ENCODE results near the gene TUFM.
"Not testable (repeated sequence)": the region's sequence is repeated elsewhere in the genome, so short reads cannot be mapped to it uniquely, and the experiment has no call there.

The TUFM gene

GRCh38 chr16:28846080-28846932 is at the start of gene TUFM:
Gene TUFM (minus strand): TSS chr16:28846348. CDS start chr16:28846269, 79 bp downstream.
- DNase-seq, result peak; percentile 100

- no peak for DNase-seq
These were observed 49.5 kb upstream of the TUFM start for GRCh38 chr16:28895609-28896008.

- no peak for DNase-seq
These were observed 47.1 kb upstream of the TUFM start for GRCh38 chr16:28893291-28893690.

- DNase-seq, result no peak
These were observed 46.1 kb upstream of the TUFM start for GRCh38 chr16:28891964-28892890.

- DNase-seq, result not testable (repeated sequence)
These were observed 44.2 kb upstream of the TUFM start for GRCh38 chr16:28890355-28890754.

GRCh38 chr16:28886945-28887344 is 40.8 kb upstream of the TUFM start:
- DNase-seq, result no peak

- DNase-seq, result no peak
These were observed 37.9 kb upstream of the TUFM start for GRCh38 chr16:28884045-28884444.

GRCh38 chr16:28883221-28883996 is 37.3 kb upstream of the TUFM start:
- no peak for DNase-seq

GRCh38 chr16:28882551-28883160 is 36.5 kb upstream of the TUFM start:
- DNase-seq, result no peak

- DNase-seq, result not testable (repeated sequence)
These were observed 35.4 kb upstream of the TUFM start for GRCh38 chr16:28881565-28881964.

GRCh38 chr16:28880955-28881354 is 34.8 kb upstream of the TUFM start:
- no peak for DNase-seq

GRCh38 chr16:28880589-28880915 is 34.4 kb upstream of the TUFM start:
- no peak for DNase-seq

GRCh38 chr16:28879841-28880588 is 33.9 kb upstream of the TUFM start:
- peak; percentile 96 for DNase-seq

GRCh38 chr16:28879261-28879840 is 33.2 kb upstream of the TUFM start:
- DNase-seq, result no peak

GRCh38 chr16:28878083-28878926 is 32.2 kb upstream of the TUFM start, which contains the start of gene ATP2A1:
Gene ATP2A1 (plus strand): TSS chr16:28878488. CDS start chr16:28878672, 184 bp downstream.
- no peak for DNase-seq

- no peak for DNase-seq
These were observed 31.5 kb upstream of the TUFM start for GRCh38 chr16:28877655-28878000.

- DNase-seq, result no peak
These were observed 31.0 kb upstream of the TUFM start for GRCh38 chr16:28876973-28877654.

GRCh38 chr16:28876019-28876659 is 30.0 kb upstream of the TUFM start:
- no peak for DNase-seq

Measured in RPMI8226 (cell line).